Transverse colon (tissue), 4 donors: Measurements from ENCODE around the gene WDR27. TPM values are rescaled to one million over a fixed set of nuclear protein-coding genes. Genes with fewer than 3 reads are reported as not detected.

Experiments used
- DNase-seq: peaks from one replicate; pipeline ENCODE4 v3.0.0-alpha.2; 2019
- H3K27ac ChIP-seq, 4 donors: fragments of 200-600 bp; sonication (generic); 2 replicates each; pipeline ENCODE4 v1.5.1; 2016 to 2018; ENCODE audit warnings: inconsistent platforms in 4 of 4
- H3K27me3 ChIP-seq: fragments of 200-600 bp; sonication (generic); 2 replicates; pipeline ENCODE4 v1.5.1; 2017; ENCODE audit warnings: inconsistent platforms
- H3K36me3 ChIP-seq, 4 donors: fragments of 200-600 bp; sonication (generic); 2 replicates each; pipeline ENCODE4 v1.5.1; 2017 to 2019; ENCODE audit warnings: inconsistent platforms in 4 of 4
- H3K4me1 ChIP-seq, 4 donors: fragments of 200-600 bp; sonication (generic); 2 replicates each; pipeline ENCODE4 v1.5.1; 2017 to 2020; ENCODE audit warnings: inconsistent platforms in 4 of 4
- H3K4me3 ChIP-seq, 4 donors: fragments of 200-600 bp; sonication (generic); 1 replicate in 1 of 4; 2 replicates in 3 of 4; pipeline versions ENCODE4 v1.5.1 to v1.6.1; 2017 to 2019; ENCODE audit warnings: inconsistent platforms in 4 of 4
- H3K9me3 ChIP-seq, 2 donors: fragments of 200-600 bp; sonication (generic); 2 replicates each; pipeline ENCODE4 v1.5.1; 2017 to 2019; ENCODE audit warnings: inconsistent platforms in 2 of 2
- CTCF ChIP-seq, 5 experiments: fragments of 200-600 bp in 3 of 5; fragments of 450-650 bp in 2 of 5; sonication (generic) in 3 of 5; IDR thresholded peaks; 1 replicate in 2 of 5; 2 replicates in 3 of 5; pipeline ENCODE4 v1.5.1; 2016 to 2017; ENCODE audit warnings: antibody characterized with exemption in 5 of 5, inconsistent platforms in 3 of 5, mild to moderate bottlenecking in 2 of 5, moderate library complexity in 1 of 5
- EP300 ChIP-seq: sonication (generic); formaldehyde crosslinking; IDR thresholded peaks from one replicate; pipeline ENCODE4 v1.6.1; 2017; ENCODE audit warnings: antibody characterized with exemption, low read depth
- POLR2A ChIP-seq: fragments of 450-650 bp; IDR thresholded peaks from one replicate; pipeline ENCODE4 v1.6.1; 2016; ENCODE audit warnings: antibody characterized with exemption, mild to moderate bottlenecking, moderate library complexity
- POLR2AphosphoS5 ChIP-seq, 3 donors: sonication (generic); formaldehyde crosslinking; IDR thresholded peaks; one replicate each; pipeline ENCODE4 v1.6.1; 2016; ENCODE audit warnings: antibody characterized with exemption in 3 of 3
- WGBS, 2 donors: methylation state at CpG; one replicate each; pipeline ENCODE4 v1.1.5; 2018; ENCODE audit warnings: low coverage in 1 of 2; 5-methylcytosine and 5-hydroxymethylcytosine counted together
- in situ Hi-C, 4 donors: fragments of 200-750 bp; cut with MboI; loops; one replicate each; pipeline versions ENCODE4 v1.15.0 to v1.15.1; 2017; ENCODE audit warnings: low sequenced_read_pairs in 3 of 4, low pct_ligation_motif_present in 1 of 4, low pct_unique_long_range_greater_than_20kb in 1 of 4
- intact Hi-C: fragments of 100-400 bp; cut with DNase I; formaldehyde crosslinking; loops from one replicate; pipeline ENCODE4 v1.15.1; 2023; ENCODE audit warnings: low total_unique reads
- total RNA-seq, 4 donors: library from RNA; depleted of rRNA; stranded (reverse); fragments of >200 nt; gene quantifications; one replicate each; pipeline ENCODE4 v1.1.0, GENCODE V29; 2016

The WDR27 gene
- total RNA-seq, 4 donors from 2014 or later = 44.9 to 75.0 (median 57.0) TPM

DNA sequence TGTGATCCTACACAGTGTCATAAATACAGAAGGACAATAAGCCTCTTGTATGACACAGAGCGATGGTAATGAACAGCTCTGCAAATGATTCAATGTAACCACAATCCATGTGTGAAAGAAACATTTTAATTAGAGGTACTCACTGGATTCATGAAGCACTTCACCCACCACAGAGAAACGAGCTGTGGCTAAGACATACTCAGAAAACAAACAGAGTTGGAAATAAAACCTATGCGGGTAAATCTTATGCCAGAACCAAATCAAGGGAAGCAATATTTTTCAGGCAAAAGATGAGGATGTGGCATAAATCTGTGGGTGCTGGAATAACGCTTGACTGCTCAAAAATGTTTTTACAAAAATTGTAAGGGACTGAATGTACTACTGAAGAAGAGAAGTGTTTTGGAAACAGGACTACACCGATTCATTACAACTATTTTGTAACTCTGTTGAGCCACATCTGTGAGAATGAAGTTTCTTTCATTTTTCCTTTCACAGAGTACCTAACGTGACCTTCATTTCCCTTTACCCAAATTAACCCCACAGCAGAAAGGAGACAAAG lies 112.1 kb downstream of the WDR27 start:
- peak overlapping the region; percentile 45 to 68 (median 55) for H3K27ac ChIP-seq
- WGBS, 2 donors = 25 to 31% methylated on average over 6 of the region's 6 CpGs
- no peaks in the 10 kb centered on the region for H3K27me3 ChIP-seq
- no peaks in the 10 kb centered on the region for H3K36me3 ChIP-seq
- H3K4me3 ChIP-seq = no peak overlapping the region
- DNase-seq = no peak
- H3K4me1 ChIP-seq = peaks cover 0 to 23% (median 8%) of the 10 kb centered on the region in 4 donors
- intact Hi-C loops (no loop called here), in situ Hi-C loops (no loop called here)
- H3K9me3 ChIP-seq = peaks cover 0 to 2% of the 10 kb centered on the region in 2 donors
- TF ChIP-seq EP300 = no peak
- peak in 1 of 3 donors; percentile 21 for TF ChIP-seq POLR2AphosphoS5 (IDR thresholded peaks at IDR 0.05)

DNA sequence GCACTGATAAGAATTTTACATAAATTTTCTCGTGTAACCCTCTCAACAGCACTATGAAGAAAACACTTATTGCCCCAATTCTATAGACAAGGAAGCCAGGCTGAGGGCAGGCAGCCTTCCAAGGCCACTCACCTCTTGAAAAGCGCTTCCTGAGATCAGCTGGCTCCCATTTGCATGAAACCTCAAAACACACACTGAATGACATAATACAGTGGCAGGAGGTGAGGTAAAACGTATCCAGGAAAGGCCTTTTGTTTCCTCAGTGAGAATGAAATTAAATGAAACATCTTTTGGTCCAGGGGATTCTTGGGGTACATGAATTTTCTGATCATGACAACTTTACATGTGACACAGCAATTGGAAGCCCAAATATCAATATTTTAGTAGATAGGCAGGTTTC lies 112.5 kb downstream of the WDR27 start:
- 25 to 35% methylated on average over 3 of the region's 3 CpGs for WGBS, 2 donors
- DNase-seq = peak; percentile 51
- H3K27me3 ChIP-seq = no peaks in the 10 kb centered on the region
- H3K4me1 ChIP-seq = peaks cover 0 to 23% (median 8%) of the 10 kb centered on the region in 4 donors
- H3K9me3 ChIP-seq = peaks cover 0 to 6% of the 10 kb centered on the region in 2 donors
- H3K36me3 ChIP-seq = no peaks in the 10 kb centered on the region
- H3K4me3 ChIP-seq = no peak overlapping the region
- TF ChIP-seq POLR2A (no peak), EP300 (no peak), POLR2AphosphoS5 (IDR thresholded peaks at IDR 0.05) (peak in 1 of 3 donors; percentile 21), CTCF (IDR thresholded peaks at IDR 0.05) (no peak)
- intact Hi-C loops (no loop called here), in situ Hi-C loops (no loop called here)
- peak overlapping the region; percentile 45 to 68 (median 55) for H3K27ac ChIP-seq

DNA sequence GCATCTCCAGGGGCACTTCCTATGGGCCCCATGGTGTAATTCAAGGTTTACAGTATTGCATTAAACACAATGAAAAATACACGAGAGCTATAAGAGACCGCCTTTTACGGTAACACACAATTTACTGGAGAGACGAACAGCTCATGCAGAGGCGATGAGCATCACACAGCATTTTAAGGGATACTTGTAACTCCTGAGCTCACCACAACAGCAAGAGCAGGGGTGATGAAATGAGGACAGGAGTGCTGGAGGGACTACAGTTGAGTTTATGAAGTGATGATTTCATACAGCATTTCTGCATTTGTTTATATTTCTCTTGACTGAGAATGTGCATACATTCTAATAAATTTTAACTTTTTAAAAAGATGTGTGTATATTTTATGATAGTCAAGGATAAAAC lies 113.9 kb downstream of the WDR27 start:
- WGBS, 2 donors = 95 to 100% methylated on average over 1 to 5 of the region's 5 CpGs
- no peak for DNase-seq
- intact Hi-C loops = no loop called here
- TF ChIP-seq POLR2A (no peak), CTCF (IDR thresholded peaks at IDR 0.05) (no peak), POLR2AphosphoS5 (IDR thresholded peaks at IDR 0.05) (no peak), EP300 (no peak)
- peaks cover 0 to 6% of the 10 kb centered on the region in 2 donors for H3K9me3 ChIP-seq
- no peak overlapping the region for H3K27ac ChIP-seq
- no peaks in the 10 kb centered on the region for H3K36me3 ChIP-seq
- H3K27me3 ChIP-seq = no peaks in the 10 kb centered on the region
- peaks cover 0 to 23% (median 8%) of the 10 kb centered on the region in 4 donors for H3K4me1 ChIP-seq
- no peak overlapping the region for H3K4me3 ChIP-seq
- in situ Hi-C loops = no loop called here

GRCh38 chr6:169583886-169584541 lies 117.8 kb downstream of the WDR27 start:
- DNase-seq = no peak
- H3K27ac ChIP-seq = no peak overlapping the region
- in situ Hi-C loops = no loop called here
- intact Hi-C loops = no loop called here
- 64 to 71% methylated on average over 6 of the region's 6 CpGs for WGBS, 2 donors
- peaks cover 0 to 5% (median 2%) of the 10 kb centered on the region in 4 donors for H3K4me1 ChIP-seq
- H3K36me3 ChIP-seq = no peaks in the 10 kb centered on the region
- H3K27me3 ChIP-seq = no peaks in the 10 kb centered on the region
- TF ChIP-seq POLR2A (no peak), EP300 (no peak), POLR2AphosphoS5 (IDR thresholded peaks at IDR 0.05) (no peak), CTCF (IDR thresholded peaks at IDR 0.05) (no peak)
- no peak overlapping the region for H3K4me3 ChIP-seq
- peaks cover 0 to 6% of the 10 kb centered on the region in 2 donors for H3K9me3 ChIP-seq
